ENCODE measurements around the gene CYBC1.

CYBC1 gene

DNA sequence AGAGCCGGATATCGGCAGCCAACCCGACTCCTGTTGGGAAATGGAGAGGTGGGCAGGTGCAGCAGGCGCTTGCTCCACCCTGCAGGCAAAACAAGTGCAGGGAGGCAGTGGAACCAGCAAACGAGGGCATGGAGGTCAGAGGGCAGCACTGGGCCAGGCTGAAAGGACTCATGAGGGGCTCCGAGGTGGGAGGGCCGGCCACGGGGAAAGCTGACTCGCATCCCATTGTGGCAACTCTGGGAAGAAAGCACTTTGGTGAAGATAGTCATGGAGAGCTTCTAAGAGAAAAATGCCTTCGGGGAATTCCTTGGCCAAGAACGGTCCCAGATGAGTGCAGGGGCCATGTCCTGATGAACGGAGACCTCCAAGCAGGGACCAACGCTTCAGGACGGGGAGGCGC is 4.4 kb downstream of the CYBC1 start:
- DNase-seq, result no peak

DNA sequence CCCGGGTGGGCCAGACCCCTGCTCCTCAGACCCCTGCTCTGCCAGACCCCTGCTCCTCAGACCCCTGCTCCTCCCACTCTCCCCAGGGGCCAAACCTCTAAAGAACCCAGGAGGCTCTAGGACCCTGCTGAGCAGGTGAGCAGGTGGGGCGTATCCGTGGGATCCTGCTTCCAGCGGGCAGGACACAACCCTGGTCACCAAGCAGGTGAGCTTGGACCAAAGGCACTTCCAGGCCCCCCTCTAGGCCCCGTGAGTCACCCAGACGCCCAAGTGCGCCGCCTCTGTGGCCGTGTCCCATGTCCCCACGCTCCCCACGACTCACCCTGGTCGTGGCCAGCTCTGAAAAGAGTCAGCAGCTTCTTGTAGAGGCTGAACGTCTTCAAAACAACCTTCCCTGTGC is 5.0 kb downstream of the CYBC1 start:
- no peak for DNase-seq

DNA sequence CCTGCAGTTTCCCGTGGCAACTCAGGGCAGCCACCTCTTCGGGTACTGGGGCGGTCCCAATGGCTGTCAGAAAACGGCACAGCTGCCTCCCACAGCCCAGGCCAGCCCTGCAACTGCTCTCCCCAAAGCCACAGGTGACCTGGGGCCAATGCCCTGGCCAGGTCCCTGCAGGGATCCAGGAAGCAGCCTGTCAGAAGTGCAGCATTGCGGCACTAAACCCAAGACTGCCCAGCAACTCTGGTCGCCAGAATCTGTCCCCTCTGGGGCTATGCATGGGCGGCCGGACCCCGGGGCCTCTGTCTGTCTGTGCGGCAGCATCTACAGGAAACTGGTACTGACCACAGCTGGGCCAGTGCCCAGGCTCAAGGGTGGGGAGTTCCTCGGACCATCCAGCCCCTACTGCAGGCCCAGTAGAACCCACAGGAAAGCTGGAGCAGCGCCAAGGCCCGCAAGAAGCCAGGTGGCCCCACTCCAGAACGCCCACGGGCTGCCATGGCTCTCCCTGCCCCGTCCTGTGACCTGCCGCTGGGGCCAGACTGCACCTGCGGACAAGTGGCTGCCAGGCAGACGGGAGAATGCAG is 5.5 kb downstream of the CYBC1 start:
- DNase-seq, result no peak

DNA sequence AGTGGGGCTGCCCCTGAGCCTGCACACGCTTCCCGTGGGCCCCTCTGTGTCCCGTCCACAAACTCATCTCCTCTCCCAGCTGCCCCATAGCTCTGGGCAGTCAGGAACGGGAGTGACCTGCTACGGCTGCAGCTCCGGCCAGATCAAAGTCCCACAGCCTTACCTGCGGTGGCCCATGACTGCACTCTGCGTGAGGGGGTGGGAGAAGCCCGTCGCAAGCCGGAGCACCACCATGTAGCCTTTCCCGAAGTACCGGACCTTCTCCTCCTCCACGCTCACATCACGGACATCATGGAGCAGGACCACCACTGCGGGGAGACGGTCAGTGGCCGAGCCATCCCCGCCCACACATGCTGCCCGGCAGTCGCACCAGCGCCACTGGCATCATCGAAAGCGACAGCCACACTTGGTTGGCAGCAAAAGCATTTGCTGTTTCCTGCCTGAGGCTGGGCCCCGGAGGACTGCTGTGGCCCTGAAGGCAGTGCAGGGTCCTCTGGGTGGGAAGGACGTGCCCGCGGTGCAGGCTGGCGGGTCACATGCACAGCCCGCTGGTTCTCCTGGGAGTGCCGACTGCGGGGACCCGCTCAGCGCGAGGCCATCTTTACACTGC is 6.2 kb downstream of the CYBC1 start:
- DNase-seq, result no peak

DNA sequence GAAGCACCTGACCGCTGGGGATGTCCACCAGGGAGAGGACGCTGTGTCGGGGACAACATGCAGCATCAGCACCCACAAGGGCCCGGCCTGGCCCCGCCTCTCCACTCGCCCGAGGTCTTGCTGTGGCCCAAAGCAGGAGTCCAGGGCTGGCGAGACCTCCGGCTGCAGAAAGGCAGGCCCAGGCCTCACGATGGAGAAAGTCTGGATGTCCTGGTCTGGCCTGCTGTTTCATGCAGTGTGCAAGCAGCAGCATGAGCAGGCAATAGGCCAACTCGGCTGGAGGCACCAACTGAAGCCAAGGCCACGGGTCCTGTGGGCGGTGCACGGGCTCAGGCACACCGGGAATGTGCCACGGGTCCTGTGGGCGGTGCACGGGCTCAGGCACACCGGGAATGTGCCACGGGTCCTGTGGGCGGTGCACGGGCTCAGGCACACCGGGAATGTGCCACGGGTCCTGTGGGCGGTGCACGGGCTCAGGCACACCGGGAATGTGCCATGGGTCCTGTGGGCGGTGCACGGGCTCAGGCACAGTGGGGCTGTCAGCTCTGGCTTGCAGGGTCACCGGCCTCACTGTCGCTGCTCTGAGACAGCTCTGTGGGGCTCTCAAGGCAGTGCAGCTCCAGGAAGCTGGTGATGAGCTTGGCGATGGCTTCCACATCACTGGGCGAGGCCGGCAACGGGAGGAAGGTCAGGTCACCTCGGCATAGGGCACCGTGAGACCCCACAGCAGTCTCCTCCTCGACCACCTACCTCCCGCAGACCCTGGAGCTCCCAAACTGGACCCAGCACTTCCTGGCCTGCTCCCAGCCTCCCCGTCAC is 6.9 kb downstream of the CYBC1 start:
- DNase-seq, result no peak

DNA sequence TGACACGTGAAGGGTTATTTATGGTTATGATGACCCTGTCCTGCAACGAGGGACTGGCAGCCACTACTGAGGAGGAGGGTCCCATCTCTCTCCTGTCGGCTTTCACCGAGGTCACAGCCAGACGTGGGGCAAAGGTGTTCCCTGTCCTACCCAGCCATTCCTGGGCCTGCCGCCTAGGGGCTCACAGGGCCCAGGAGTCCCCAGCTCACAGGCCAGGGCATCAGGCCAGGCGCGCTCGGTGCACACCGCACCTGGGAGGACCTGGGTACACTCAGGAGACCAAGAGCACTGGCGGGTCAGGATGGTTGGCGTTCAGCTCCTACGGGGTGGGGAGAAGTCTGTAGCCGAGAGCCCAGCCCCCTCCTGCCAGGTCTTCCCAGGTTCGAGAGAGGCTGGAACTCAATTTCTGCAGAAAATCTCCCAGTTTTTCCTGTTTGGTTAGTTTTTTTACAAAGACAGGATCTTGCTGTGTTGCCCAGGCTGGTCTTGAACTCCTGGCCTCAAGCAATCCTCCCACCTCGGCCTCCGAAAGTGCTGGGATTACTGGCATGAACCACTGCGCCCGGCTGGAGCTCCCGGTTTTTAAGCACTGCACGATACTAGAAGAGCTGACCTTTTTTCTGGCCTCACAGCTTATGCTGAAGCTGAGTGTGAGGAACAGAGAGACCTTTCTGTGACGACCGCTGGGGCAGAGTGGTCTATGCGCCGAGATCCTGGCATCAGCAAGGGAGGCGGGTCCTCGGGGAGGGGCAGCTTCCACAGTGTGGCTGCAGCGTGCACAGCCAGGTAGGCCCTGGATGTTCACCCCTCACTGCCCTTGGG is 7.7 kb downstream of the CYBC1 start:
- DNase-seq, result no peak

DNA sequence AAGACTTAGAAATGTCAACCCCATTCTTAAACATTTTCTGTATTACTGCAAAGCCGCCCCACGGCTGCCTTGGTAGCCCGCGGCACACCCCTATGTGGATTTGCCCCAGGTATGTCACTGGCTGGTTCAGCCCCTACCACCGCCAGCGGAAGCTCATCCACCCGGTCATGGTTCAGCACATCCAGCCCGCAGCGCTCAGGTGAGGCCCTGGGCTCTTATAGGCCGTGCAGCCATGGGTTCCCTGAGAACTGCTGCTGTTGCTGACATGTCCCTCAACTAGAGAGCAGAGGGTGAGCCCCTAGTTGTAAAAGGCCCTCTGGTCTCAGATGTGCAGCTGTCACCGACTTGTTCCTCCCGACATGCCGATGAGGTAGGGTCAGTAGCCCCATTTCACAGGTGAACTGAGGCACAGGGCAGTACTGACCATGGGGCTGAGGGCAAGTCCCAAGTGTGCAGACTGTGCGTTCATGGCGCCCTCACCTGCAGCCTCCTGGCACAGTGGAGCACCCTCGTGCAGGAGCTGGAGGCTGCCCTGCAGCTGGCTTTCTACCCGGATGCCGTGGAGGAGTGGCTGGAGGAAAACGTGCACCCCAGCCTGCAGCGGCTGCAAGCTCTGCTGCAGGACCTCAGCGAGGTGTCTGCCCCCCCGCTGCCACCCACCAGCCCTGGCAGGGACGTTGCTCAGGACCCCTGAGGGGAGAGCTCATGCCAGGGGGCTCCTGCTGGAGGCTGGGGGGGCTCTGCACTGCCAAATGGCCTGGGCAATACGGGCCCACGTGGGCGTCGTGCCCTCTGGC is 8.7 kb downstream of the CYBC1 start:
- DNase-seq, result no peak

DNA sequence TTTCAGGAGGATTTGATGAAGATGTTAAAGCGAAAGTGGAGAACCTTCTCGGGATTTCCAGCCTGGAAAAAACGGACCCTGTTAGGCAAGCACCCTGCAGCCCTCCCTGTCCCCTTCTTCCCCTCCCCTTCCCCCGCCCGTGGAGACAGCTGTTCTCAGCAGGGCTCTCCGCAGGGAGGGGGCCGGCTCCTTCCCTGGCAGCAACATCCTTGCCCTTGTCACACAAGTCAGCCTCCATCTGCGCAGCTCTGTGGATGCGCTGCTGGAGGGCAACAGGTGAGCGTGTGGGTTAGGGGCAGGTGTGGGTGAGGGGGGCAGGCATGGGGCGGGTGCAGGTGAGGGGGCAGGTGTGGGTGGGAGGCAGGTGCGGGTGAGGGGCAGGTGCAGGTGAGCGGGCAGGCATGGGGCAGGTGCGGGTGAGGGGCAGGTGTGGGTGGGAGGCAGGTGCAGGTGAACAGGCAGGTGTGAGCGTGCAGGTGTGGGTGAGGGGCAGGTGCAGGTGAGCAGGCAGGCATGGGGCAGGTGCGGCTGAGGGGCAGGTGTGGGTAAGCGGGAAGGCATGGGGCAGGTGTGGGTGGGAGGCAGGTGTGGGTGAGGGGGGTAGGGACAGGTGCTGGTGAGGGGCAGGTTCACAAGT is 9.4 kb downstream of the CYBC1 start:
- DNase-seq, result no peak

DNA sequence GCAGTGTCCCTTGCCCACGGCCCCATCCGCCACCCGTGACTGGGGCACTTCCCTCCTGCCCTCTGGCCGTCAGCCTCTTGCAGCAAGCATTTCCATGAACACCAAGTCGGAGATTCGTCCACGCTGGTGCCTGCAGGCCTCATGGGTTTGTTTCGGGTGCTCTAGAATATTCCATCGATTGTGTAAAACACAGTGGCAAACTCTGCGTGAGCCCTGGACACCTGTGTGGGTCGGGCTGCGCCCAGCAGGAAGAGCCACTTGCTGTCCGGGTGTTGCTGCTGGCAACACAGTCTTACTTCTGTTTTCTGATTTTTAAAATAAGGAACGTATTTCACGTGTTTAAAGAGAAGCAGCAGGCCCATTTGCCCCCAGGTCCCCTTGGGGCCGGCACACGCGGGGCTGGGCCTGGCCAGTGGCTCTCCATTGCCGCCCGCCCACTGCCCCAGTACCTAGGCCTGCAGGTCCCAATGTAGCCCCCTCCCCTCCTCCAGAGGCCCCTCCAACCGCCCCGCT is 10.0 kb downstream of the CYBC1 start:
- no peak for DNase-seq

DNA sequence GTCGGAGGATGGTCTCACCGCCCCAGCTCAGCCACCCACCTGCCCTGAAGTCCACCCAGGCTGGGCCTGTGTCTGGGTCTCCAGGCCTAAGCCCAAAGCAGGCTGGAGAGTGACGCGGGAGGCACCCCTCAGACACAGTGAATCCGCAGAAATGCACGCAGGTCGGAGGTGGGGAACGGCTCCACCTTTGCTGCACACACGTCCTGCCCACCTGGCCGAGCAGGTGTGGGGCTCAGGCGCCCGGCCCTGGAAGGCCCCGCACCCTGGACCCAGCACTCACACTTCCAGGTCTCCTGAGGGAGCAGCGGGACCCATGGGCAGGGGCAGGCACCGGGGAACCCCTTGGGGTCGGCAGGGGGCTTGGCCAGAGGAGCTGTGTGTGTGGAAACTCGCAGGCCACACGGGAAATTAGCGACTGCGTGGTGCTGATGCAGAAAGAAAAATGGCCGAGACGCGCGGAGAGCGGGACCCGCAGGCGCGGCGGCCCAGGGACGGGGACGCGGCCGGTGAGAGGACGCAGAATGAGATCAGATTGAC is 10.7 kb downstream of the CYBC1 start:
- no peak for DNase-seq

DNA sequence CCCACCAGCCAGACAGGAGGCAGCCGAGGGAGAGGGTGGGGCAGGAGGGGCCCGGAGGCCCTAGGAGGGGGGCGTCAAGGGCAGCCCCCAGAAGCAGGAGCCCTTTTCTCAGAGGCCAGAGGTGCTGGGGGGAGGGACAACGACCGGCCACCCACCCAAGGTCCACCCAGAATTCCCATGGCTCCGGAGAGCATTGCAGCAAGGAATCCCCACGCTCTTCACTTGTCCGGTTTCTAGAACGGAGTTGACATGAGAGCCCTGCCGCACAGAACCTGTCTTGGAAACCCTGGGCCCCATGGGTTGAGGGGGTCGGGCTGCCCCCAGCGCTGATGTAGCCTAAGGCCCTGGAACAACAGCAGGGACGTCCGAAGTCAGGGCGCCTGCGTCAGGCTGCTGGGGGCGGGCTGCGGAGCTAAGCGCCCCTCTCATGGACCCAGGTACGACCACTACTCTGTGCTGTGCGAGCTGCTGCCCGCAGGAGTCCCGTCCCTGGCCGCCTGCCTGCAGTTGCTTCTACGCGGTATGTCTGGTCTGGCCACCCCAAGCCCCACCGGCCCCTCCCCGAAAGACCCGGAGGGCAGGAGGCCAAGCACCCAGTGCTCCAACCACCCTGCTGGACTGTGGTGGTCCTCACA is 11.2 kb downstream of the CYBC1 start:
- no peak for DNase-seq

DNA sequence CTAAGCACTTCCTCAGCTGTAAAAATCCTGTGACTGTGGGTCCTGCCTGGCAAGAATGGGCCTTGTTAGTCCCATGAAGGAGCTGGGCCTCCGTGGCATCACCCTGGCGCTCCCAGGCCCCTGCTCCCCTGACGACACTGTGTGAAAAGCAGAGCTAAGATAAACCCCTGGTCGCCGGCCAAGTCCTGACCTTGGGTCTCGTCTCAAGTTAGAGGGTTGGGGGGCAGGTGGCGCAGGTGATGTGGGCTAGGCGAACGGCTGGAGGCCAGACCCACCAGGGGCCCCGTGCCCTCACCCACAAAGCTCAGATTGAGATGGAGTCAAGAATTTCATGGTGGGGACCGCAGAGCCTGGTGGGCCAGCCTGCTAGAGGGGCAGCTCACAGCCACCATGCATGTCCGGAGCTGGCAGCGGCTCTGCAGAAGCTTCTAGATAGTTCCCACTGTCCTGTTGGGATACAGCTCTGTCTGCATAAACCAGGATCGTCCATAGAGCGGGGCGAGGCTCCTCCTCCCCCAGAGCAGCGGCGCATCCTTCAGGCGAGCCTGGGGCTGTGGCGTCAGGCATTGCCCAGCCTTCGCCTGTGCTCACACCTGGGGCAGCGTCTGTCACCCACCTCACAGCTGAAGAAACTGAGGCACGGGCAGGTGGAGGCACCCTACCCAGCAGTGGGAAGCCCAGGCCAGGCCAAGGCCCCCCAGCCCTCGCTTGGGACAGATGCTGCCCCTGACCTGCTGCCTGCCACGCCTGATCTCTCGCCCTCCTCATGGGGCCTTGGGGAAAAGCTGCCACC is 12.0 kb downstream of the CYBC1 start:
- DNase-seq, result no peak

DNA sequence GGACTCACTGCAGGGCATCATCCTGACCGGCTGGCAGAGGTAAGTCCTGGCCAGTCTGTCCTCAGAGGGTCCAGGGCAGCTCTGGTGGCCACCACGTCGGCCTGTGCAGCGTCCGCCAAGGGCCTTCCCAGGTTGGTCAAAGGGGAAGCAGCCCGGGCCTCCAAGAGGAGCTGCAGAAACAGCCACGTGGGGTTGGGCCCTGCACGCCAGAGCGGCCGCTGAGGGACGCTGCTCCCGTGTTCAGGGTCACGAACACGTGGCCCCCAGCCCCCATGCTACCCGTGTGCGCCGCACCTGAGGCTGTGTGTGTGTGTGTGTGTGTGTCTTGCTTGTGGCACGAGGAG is 13.3 kb downstream of the CYBC1 start:
- no peak for DNase-seq

DNA sequence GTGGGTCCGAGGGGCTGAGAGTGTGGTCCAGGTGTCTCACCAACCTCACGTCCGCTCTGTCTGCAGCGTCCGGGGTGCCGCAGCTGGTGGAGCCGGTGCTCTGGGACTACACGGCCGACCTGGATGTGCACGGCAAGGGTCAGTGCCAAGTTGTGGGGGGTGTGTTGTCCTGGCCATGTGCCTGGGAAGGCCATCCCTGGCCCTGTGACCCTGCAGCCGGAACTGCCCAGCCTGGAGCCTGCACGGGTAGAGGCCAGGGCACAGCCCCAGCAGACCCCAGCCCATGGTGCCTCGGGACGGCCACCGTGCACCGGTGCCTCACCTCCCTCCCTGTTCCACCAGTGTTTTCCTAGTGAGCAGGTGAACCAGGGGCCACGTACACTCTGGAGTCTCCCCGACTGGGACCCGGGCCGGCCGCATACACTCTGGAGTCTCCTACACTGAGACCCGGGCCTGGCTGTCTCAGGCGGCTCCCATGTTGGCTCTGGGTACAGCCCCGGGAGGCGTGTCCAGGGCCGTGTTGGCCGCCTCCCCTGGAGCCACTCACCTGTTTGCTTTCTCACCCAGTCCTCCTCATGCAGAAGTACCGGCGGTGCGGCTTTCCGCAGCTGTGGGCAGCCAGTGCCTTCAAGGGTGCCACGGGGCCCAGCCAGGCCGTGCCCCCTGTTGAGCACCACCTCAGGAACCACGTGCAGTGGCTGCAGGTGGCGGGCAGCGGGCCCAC is 13.8 kb downstream of the CYBC1 start:
- no peak for DNase-seq

DNA sequence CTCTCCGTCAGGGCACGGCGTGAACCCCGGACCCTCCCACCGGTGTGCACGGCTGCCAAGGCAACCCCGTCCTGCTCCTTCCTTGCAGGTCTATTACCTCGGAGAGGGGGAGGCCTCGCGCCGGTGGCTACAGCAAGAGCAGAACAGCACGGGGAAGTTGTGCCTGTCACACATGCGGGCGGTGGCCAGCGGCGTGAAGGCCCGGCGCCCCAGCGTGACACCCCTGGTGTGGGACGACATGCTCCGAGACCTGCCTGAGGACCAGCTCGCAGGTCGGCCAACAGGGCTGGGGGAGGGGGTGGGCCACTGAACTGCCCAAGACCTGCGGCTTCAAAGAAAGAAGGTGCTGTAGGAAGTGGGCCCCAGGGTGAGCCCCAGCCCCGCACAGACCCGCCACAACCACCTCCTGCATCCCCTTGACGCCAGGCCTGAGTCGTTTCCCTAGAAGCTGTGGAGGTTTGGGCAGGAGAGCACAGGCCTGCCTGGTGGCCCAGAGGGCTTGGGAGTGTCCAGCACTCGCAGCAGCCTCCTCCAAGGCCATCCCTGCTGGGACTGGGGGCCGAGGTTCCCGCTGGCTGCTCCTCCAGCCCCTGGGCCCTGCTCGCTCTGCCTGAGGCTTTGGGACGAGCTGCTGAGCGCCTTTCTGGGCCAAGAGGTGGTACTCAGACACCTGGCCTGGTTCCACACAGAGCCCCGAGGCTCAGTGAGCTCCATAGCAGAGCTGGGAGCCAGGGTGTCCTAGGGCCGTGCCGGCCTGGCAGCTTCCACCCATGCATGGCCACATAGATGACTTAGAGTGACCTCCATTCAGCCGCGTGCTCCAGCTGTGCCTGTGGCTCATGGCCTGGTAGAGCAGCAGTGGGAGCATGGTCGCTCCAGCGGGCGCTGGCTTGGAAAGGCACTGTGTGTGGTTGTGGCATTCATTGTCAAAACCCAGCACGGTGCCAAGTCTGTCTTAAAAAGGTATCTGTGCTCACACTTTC is 14.7 kb downstream of the CYBC1 start:
- DNase-seq, result no peak

DNA sequence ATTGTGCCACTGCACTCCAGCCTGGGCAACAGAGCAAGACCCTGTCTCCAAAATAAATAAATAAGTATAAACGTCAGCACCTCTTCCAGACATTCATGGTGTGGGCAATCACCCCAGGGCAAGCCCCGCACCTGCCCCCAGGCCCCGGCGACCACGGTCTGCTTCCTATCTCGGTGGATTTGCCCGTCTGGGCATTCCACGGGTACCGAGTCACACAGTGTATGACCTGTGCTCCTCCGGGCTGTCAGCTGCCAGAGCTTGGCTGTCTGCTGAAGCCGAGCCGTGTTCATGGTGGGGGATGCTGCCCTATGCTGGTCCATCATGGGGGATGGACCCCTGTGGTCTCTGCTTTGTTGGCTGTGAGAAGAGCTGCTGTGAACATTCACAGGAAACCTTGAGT is 15.4 kb downstream of the CYBC1 start:
- no peak for DNase-seq

DNA sequence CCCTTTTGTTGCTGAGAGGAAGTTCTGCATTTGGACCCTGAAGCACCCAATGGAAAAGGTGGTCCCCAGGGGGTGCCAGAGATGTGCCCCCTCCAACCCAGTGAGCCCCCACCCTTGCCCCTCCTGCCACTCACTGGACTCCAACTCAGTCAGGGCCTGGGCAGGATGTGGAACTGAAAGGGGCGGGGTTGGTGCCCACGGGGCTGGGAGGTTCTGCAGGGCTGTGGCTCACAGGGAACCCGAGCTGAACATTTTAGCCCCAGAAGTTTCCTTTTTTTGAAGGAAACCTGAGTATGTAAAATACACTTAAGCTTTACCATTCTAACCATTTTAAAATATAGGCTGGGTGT is 16.4 kb downstream of the CYBC1 start:
- DNase-seq, result no peak

DNA sequence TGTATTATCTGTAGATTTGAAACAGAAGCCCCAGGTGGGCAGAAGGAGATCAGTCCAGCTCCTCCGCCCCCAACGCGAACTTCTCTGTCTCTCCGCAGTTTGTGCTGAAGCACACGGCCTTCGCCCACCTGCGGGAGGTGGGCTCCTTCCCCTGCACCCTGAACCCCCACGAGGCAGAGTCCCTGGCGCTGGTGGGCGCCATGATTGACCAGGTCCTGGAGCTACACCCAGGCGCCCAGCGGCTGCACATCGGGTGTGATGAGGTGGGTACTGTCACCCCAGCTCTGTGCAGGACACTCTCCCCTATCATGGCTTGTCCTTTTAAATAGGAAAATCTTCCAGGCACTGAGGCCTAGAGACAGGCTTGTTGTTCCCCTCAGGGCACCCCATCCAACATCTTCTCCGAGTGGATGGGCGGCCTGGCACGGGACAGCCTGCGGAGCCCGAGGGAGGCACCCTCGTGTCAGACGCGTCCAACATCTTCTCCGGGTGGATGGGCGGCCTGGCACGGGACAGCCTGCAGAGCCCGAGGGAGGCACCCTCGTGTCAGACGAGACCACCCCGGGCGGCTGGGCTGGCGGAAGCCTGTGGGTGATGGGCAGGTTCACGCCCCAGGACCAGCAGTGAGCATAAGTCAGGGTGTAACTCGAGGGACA is 16.9 kb downstream of the CYBC1 start:
- DNase-seq, result no peak

Data from SHP77 treated with DMSO at 0.1 percent for 48 hours (cell line).